HG02678 (cell line): ENCODE results near the gene CEP104.
"Not testable (repeated sequence)": the region's sequence is repeated elsewhere in the genome, so short reads cannot be mapped to it uniquely, and the experiment has no call there.

Experiments
- ATAC-seq: cut with Tn5 transposase; IDR thresholded peaks from one replicate; pipeline ENCODE4 v1.9.1; 2021; ENCODE audit warnings: mild to moderate bottlenecking, moderate library complexity; ENCODE audit not compliant: unreplicated experiment

Gene CEP104

DNA sequence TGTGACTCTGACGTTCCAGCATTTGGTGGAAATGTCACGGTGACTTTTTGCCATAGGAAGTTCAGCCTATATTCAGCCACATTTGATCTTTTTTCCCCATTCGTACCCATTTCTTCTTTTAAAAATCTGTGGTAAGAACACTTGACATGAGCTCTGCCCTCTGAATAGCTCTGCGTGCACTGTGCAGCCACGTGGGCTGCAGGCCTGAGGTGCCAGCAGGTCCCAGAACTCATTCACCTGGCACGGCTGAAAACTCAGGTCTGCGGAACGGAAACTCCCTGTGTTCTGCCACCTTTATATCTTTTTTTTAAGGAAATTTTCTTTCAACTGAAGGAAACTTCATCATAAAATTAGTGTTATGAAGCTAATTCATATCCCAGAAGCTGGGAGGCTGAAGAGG lies 28.6 kb downstream of the CEP104 start:
- ATAC-seq, result no peak

DNA sequence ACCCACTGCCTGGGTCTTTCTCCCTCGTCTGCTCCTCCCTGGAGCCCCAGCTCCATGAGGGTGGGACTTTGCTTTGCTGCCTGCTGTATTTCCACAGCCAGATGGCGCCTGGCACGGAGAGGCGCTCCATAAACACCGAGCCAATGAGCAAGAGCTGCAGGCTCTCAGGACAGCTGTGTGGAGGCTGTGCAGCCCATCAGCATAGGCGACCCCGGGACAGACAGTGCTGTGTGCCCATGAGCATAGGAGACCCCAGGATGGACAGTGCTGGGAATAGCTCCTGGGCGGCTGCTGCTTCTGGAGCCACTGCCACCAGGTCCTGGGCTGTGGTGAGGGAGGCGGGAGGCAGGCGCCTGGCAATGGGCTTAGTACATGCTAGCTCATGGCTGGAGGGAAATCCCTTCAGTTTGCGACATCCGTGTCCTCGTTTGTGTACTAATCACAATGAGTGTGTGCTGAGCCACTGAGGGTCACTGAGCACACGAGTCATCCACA lies 29.2 kb downstream of the CEP104 start:
- no peak for ATAC-seq

DNA sequence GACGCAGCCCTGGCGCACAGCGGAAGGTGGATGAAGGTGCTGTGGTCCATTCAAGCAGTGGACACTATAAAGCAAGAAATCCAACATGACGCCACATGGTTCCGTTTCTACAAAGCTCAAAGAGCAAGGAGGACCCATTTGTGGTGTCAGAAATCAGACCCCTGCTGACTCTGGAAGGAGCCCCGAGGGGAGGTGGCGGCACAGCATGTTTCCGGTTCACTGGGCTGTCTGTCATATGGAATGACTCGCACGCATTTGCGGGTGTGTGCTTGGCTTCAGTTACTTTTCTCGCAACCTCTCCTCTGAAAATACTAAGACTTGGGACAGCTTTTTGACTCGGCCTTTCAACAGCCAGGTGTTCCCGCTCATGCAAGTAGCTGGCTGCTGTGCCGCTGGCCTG lies 31.7 kb downstream of the CEP104 start:
- ATAC-seq, result no peak

DNA sequence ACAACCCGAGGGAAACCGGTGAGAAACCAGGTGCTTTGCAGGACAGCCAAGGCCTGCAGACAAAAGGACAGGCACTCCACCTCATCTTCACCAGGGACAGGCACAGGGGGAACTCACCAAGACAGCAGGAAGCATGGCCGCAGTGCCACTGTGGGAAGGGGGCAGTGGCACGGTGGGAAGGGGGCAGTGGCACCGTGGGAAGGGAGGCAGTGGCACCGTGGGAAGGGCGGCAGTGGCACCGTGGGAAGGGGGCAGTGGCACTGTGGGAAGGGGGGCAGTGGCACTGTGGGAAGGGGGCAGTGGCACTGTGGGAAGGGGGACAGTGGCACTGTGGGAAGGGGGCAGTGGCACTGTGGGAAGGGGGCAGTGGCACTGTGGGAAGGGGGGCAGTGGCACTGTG lies 32.4 kb downstream of the CEP104 start:
- no peak for ATAC-seq

DNA sequence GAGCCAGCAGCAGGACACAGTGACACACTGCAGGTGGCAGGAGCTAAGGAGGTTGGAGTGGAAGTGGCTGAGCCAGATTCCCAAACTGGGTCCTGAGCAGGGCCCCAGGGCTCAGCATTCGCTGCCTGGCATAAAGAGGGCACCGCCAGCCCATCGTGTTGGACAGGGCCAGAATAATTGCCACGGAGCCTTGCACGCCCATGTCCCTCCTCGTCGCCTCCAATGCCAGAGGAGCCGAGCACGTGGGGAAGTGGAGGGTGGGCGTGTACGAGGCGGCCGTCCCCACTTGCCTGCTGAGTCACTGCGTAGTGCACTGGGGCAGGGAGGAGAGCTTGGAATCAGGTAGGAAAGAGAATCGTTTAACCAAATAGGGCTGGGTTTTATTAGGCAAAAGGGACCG lies 34.6 kb downstream of the CEP104 start:
- no peak for ATAC-seq

DNA sequence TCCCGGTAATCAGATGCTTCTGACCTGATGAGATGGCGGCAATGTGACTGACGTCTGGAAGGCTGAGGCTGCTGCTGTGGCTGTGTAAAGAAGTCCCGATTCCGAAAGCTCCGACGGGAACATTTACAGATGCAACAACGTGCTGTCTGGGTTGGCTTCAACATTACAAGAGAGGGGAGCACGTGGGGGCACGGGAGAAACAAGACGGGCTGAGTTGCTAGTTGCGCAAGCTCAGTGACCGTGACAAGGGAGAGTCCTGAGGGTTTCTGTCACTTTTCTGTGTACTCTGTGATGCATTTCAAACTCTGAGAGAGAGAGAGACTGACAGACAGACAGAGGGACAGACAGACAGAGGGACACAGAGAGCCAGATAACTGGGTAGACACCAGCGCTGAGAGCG lies 35.1 kb downstream of the CEP104 start:
- ATAC-seq, result no peak

DNA sequence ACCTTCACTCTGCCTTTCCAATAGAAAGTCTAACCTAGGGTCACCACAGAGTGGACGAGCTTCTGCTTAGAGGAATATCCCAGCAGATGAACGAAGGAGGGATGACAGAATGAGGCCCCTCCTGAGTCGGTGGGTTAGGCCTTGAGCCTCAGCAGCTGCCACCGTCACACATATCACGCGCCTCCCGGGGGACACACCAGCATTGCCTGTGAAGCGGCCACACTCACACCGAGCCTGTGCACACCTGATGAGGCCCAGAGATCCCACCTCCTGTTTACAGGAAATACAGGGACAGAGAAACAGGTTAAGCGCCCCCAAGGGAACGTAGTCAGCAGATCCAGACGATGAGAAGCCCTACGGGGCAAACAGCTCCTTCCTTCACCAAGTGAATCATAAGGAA lies 35.6 kb downstream of the CEP104 start:
- no peak for ATAC-seq

DNA sequence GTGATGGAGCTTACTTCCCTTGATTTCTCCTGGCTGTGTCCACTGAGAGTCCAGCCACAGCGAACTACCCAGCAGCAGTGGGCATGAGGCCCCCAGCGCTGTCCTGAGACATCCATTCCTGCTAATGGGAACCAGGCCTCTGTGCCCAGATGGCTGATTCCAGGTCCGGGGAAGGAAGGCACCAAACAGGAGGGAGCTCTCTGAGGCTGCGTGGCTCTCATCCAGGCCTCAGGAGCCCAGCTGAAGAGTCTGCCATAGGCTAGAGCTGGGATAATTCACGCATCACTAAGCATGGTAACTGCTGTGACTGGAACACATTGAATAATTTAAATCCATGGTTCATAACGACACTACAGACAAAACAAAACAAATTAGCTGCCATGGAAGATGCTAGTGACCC lies 36.0 kb downstream of the CEP104 start:
- no peak for ATAC-seq

DNA sequence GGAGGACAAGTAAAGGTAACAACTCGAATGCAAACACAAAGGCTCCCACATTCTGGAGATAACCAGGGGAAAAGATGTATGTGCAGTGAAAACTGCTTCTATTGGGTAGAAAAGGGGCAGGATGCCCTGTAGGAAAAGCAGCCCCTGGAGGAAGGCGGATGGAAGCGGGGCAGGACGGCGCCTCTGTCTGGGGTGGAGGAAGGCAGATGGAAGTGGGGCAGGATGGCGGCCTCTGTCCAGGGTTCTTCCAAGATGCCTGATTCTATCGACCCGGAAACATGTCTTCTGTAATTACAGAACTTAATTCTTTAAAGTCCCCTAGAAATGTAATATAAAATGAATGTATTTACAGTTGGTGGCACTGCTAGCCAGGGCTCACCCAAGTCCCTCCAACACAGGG lies 36.7 kb downstream of the CEP104 start:
- no peak for ATAC-seq

DNA sequence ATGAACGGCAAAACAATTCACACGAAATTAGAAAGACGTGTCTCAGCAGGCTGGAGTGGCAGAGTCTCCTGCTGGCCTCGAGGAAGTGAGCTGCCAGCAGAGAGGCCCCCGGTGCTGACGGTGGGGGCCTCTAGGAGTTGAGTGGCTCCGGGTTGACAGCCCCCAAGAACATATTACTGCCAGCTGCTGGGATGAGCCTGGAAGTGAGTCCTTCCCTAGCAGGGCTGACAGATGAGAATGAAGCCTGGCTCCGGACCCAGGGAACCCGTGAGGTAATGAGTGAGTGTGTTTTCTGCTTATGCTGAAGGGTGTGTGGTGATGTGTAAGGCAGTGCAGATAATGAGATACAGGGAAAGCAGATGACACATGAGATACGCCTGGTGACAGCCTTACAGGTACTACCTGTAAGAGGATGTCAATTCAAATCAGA lies 37.2 kb downstream of the CEP104 start:
- no peak for ATAC-seq

DNA sequence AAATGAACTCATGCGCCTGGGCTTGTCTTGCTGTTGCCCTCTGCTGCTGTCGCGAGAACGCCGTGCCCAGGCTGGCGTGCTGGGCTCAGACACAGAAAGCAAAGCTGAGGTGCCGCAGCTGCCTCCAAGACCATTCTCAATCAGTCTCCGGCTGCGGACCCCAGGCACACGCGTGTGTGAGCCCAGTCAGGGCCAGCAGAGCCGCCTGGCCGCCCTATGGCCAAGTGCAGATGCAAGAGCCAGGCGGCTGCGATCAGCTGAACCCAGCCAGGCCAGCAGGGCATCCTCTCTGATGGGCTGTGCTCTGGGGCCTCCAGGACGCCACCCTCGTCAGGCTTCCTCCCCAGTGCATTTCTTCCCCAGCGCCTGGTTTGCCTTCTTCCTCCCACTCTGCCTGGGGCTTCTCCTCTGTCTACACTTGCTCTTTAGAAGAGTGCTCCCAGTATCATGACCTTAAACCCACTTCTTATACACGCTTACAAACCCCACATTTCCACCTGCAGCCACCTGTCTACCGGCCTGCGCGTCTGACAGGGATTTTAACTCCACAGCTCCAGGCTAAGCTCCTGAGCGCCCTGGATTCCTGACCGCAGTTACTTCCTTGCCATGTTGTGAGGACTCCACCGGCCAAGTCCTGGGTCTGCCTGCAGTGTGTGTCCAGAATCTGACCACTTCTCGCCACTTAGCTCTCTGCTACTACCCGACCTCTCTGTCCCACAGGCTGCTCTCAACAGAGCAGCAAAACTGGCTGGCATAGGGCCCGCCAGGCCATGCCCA lies 39.0 kb downstream of the CEP104 start:
- ATAC-seq, result no peak

DNA sequence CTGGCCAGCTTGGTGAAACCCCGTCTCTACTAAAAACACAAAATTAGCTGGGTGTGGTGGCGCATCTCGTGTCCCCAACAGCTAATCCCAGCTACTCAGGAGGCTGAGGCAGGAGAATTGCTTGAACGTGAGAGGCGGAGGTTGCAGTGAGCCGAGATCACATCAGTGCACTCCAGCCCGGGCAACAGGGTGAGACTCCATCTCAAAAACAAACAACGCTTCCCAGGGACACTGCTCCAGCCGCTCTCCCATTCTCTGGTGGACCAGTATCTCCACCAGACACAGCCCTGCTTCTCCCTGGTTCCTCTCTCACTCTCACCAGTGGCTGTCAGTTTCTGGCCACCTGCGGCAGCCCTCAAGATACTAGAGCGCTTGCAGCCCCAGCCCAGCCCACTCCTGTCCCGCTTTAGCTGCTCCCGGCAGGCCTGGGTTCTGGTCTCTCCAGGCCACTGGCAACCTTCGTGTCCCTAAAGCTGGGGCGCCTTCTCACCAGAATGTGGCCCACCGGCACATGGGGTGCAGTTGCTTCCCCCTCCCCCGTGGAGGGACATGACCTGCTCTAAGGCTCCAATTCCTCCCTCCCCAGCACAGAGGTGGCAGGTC lies 39.8 kb downstream of the CEP104 start:
- no peak for ATAC-seq

DNA sequence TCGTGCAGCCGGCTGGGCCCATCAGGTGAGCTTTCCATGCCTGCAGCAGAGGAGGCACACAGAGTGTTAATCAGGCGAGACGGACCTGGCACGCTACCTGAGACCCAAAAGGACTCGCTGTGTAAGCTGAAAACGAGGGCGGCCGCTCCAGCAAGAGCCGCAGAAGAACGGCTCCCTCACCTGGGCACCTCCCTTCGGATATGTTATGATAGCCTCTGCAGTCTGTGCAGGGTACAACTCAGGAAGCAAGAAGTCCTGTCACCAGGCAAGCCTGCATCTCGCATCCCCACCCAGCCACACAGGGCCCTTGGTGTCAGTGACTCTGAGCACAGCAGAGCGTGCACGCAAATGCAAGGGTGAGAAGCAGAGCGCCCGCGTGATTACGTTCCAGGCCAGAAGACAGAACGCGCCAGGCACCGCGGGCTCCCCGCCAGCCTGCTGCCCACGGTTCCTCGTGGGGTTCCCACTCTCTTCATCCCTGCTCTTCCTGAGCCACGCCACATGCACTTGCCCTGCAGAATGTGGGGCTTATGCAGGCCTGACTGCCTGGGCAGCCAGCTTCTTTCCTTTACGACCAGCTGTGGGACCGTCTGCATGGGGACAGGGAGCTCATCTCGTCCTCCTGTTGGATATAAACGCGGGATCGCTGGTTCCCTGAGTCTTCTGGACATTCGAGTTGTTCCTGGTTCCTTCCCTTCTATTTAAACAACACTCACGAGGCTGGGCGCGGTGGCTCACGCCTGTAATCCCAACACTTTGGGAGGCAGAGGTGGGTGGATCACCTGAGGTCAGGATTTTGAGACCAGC lies 40.5 kb downstream of the CEP104 start:
- ATAC-seq, result no peak

DNA sequence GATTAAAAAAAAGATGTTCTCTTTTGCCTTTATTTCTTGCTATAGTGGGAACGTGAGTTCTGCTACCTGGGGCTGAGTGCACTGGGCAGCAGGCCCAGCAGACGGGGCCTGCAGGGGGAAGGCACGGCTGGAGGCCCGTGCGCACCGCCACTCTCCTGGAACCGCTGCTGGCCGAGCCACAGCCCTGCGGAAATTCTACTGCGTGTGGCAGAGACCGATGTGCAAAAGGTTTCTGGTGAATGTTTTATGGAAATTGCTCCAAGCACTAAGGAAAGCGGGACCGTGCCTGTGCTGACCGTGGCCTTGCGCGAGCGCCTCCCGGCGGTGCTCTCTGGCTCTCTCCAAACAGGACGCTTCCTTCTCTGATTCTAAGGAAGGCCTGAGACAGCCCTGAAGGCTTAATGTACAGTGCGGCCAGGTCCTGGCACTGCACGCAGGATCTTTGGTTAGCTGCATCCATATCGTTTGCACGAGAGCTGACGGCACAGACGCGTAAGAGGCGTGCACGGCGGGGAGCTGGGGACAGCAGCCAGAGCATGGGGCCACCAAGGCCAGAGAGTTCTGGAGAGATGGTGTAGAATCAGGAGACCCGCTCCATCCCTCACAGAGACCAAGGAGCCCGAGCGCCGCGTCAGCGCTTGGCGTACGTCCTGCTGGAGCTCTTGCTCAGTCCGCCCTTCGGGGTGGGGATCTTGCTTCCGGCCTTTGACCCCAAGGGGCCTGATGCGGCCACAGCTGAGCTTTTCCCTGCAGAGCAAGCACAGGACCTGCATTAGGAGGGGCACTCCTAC lies 42.0 kb downstream of the CEP104 start:
- no peak for ATAC-seq

DNA sequence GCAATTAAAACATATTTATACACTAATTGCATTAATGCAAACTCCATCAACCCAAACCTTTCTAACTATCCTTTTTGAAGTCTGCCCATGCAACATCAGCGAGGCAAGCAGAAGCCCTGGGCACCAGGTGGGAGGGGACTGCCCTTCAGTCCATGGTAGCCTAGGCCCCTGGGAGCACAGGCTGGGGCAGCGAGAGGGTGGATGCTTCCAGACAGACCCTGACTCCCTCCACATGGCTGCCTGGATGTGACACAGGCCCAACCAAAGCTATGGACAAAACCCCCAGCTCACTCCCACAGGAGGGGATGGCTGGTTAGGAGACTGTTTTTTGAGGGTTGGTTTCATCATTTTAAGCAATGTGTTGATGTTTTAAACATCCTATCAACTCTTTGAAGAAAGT lies 42.9 kb downstream of the CEP104 start:
- ATAC-seq, result no peak

DNA sequence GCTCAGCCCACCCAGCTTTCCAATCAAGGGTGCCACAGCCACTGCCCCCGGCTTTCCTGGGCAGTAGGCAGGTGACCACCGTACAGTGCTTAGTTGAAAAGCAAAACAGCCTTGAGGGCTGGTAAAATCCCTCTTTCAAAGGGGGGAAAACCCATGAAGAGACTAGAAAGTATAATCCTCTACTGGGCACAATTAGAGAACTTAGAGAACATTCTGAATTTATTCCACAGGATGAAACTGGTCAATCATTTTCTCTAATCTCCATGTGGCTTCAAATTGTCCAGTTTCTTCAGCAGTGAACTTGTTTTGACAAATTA lies 45.5 kb downstream of the CEP104 start:
- no peak for ATAC-seq

DNA sequence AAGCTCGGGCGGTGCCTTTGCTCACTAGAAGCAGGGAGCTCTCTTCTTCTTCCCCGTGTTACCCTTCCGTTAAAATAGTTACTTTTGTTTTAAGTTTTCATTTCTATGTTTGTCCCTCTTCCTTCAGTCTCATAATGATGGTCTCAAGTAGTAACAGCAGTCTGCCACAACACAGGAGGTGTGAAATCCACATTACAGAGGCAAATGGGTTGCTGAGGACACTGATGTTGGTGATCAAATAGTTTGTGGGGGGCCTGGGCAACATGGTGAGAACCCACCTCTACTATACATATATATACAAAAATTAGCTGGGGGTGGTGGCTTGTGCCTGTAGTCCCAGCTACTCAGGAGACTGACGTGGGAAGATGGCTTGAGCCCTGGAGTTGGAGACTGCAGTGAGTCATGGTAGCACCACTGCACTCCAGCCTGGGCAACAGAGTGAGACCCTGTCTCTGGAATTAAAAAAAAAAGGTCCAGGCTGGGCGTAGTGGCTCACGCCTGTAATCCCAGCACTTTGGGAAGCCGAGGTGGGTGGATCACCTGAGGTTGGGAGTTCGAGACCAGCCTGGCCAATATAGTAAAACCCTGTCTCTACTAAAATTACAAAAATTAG lies 46.8 kb downstream of the CEP104 start:
- not testable (repeated sequence) for ATAC-seq

DNA sequence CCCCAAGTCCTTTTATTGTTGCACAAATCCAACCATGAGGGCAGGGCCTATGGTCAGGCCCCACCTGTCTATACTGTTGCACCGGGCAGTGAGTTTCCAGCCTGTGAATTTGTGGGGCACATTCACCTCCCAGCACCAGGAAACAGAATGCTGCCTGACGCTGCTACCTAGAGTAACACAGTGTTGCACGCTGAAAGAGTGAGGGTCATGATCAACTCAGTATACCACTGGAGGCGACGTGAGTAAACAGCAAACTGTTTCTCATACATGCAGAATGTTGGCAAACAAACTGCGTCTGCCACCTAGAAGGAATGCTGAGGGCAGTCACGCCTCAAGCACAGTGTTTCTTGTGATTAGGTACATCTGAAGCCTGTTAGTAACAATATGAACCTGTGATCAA lies 47.3 kb downstream of the CEP104 start:
- no peak for ATAC-seq

DNA sequence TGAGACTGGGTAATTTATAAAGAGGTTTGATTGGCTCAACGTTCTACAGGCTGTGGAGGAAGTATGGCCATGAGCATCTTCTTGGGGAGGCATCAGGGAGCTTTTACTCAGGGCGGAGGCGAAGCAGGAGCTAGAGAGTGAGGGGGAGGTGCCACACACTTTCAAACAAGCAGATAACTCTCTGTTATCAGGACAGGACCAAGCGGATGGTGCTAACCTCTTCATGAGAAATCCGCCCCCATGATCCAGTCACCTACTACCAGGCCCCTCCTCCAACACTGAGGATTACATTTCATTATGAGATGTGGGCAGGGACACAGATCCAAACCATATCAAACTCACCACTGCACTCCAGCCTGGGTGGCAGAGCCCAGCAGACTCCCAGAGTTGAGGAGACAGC lies 49.2 kb downstream of the CEP104 start:
- no peak for ATAC-seq

DNA sequence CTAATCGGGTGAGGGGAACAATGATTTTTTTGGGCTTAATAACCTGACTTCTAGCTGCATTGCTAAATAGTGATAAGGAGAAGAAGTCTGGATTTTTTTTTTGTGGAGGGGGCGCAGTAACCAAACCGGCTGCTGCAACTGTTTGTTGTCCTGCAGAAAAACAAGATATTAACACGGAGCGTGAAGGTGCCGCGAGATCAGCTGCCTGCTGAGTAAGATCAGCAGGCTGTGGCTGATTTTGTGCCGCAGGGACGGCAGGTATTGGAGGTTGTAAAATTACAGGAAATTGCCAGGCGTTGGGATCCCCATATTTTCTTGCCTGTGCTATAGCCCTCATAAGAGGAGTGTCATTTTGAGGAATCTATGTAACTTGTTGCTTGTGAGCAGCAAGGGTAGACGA lies 52.0 kb downstream of the CEP104 start:
- ATAC-seq, result no peak

DNA sequence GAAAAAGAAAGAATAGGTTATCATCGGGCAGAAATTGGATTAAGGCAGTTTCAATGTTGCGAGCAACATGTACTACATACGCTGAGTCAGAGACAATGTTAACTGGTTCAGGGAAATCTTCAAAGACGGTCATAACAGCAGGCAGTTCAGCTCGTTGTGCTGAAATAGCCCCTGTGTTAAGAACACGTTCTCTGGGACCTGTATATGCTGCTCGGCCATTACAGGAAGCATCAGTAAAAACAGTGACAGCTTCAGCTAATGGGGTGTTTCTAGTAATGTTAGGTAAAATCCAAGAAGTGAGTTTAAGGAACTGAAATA lies 52.4 kb downstream of the CEP104 start:
- not testable (repeated sequence) for ATAC-seq
